CD4-positive, alpha-beta T cell treated with Interleukin-4 for 1 hour (primary cell): ENCODE results near the gene MRPL24.
A peak's percentile ranks its signal among the peaks of the same experiment; 100 is the strongest.

ENCODE experiments used
- DNase-seq, 2 donors: peaks; one replicate each; pipeline ENCODE4 v3.0.0-alpha.2; 2020 to 2022

The MRPL24 gene

GRCh38 chr1:156690675-156691036, 50.2 kb downstream of the MRPL24 start:
- no peak for DNase-seq

GRCh38 chr1:156689953-156690674, 50.8 kb downstream of the MRPL24 start:
- DNase-seq = no peak

- peak; percentile 78 to 81 for DNase-seq
Measured at GRCh38 chr1:156689035-156689952, 51.6 kb downstream of the MRPL24 start.
